ENCODE measurements around the gene ITGBL1.

The ITGBL1 gene

GRCh38 chr13:101447852-101448251 is 4.6 kb upstream of the ITGBL1 start:
- Mint-ChIP-seq H3K36me3 (ENCODE audit: low read depth) (no peaks in the 10 kb centered on the region), H3K27me3 (ENCODE audit: low read depth, poor library complexity) (no peaks in the 10 kb centered on the region), H3K27ac (no peak overlapping the region), H3K4me1 (no peaks in the 10 kb centered on the region), H3K9me3 (no peaks in the 10 kb centered on the region), H3K4me3 (no peak overlapping the region)
- DNase-seq = no peak
- no peak for TF ChIP-seq CTCF (IDR thresholded peaks at IDR 0.05)

GRCh38 chr13:101449790-101450748 is 2.4 kb upstream of the ITGBL1 start:
- no peak overlapping the region for H3K4me3 Mint-ChIP-seq
- no peaks in the 10 kb centered on the region for H3K36me3 Mint-ChIP-seq (ENCODE audit: low read depth)
- H3K9me3 Mint-ChIP-seq = no peaks in the 10 kb centered on the region
- no peak overlapping the region for H3K27ac Mint-ChIP-seq
- no peak for TF ChIP-seq CTCF (IDR thresholded peaks at IDR 0.05)
- DNase-seq = no peak
- peaks cover 4% of the 10 kb centered on the region for H3K27me3 Mint-ChIP-seq (ENCODE audit: low read depth, poor library complexity)
- no peaks in the 10 kb centered on the region for H3K4me1 Mint-ChIP-seq

- Mint-ChIP-seq H3K9me3 (no peaks in the 10 kb centered on the region), H3K27ac (no peak overlapping the region), H3K4me3 (no peak overlapping the region), H3K36me3 (ENCODE audit: low read depth) (no peaks in the 10 kb centered on the region), H3K27me3 (ENCODE audit: low read depth, poor library complexity) (peaks cover 4% of the 10 kb centered on the region), H3K4me1 (no peaks in the 10 kb centered on the region)
- no peak for DNase-seq
- no peak for TF ChIP-seq CTCF (IDR thresholded peaks at IDR 0.05)
Observed at GRCh38 chr13:101450749-101451130, 1.7 kb upstream of the ITGBL1 start.

- Mint-ChIP-seq H3K27me3 (ENCODE audit: low read depth, poor library complexity) (peaks cover 7% of the 10 kb centered on the region), H3K36me3 (ENCODE audit: low read depth) (no peaks in the 10 kb centered on the region), H3K4me3 (no peak overlapping the region), H3K9me3 (no peaks in the 10 kb centered on the region), H3K27ac (no peak overlapping the region), H3K4me1 (no peaks in the 10 kb centered on the region)
- no peak for TF ChIP-seq CTCF (IDR thresholded peaks at IDR 0.05)
- DNase-seq = no peak
Observed at GRCh38 chr13:101451641-101452040, 834 bp upstream of the ITGBL1 start.

- Mint-ChIP-seq H3K4me3 (no peak overlapping the region), H3K27me3 (ENCODE audit: low read depth, poor library complexity) (peaks cover 7% of the 10 kb centered on the region), H3K4me1 (no peaks in the 10 kb centered on the region), H3K9me3 (no peaks in the 10 kb centered on the region), H3K36me3 (ENCODE audit: low read depth) (no peaks in the 10 kb centered on the region), H3K27ac (no peak overlapping the region)
- DNase-seq = no peak
- no peak for TF ChIP-seq CTCF (IDR thresholded peaks at IDR 0.05)
Observed at GRCh38 chr13:101453784-101454201, 1.3 kb downstream of the ITGBL1 start.

- Mint-ChIP-seq H3K9me3 (no peaks in the 10 kb centered on the region), H3K36me3 (ENCODE audit: low read depth) (no peaks in the 10 kb centered on the region), H3K27me3 (ENCODE audit: low read depth, poor library complexity) (peaks cover 7% of the 10 kb centered on the region), H3K4me3 (no peak overlapping the region), H3K27ac (no peak overlapping the region), H3K4me1 (no peaks in the 10 kb centered on the region)
- DNase-seq = no peak
- TF ChIP-seq CTCF (IDR thresholded peaks at IDR 0.05) = no peak
Observed at GRCh38 chr13:101454767-101455166, 2.3 kb downstream of the ITGBL1 start.

All from nephron progenitor cell (in vitro differentiated cells).